Measurements from ENCODE around the gene SPON2. TPM values are rescaled to one million over a fixed set of nuclear protein-coding genes. Genes with fewer than 3 reads are reported as not detected.
A peak's percentile ranks its signal among the peaks of the same experiment; 100 is the strongest.

SPON2 gene
- total and polyA plus RNA-seq, 7 donors, result 4.1 to 18.5 (median 6.8) TPM

- Histone ChIP-seq H3K4me3 (peak overlapping the region; percentile 64), H3K27me3 (ENCODE audit: insufficient read depth in 3 of 3, low read length in 2 of 3) (no peaks in the 10 kb centered on the region), H3K9me3 (no peaks in the 10 kb centered on the region), H3K27ac (peak overlapping the region; percentile 81), H3K36me3 (ENCODE audit: insufficient read depth in 1 of 2, low read depth in 1 of 2) (no peaks in the 10 kb centered on the region), H3K4me1 (peaks cover 26% of the 10 kb centered on the region)
- no peak for TF ChIP-seq CTCF (IDR thresholded peaks at IDR 0.05)
- intact Hi-C loops (cut with DNase I), result no loop called here
- ATAC-seq, result no peak
- peak; percentile 14 to 38 for DNase-seq
- 41 to 47% (median 45%) methylated on average over 18 to 28 of the region's 28 CpGs for WGBS, 3 donors
Measured at GRCh38 chr4:1193206-1194009, 21.0 kb upstream of the SPON2 start.

- intact Hi-C loops (cut with DNase I), result no loop called here
- H3K9me3 ChIP-seq, result no peaks in the 10 kb centered on the region
- H3K27ac ChIP-seq, result peak overlapping the region; percentile 81
- DNase-seq (peak; percentile 23 to 68), ATAC-seq (peak; percentile 43 to 70 (median 62))
- no peaks in the 10 kb centered on the region for H3K27me3 ChIP-seq (ENCODE audit: insufficient read depth in 3 of 3, low read length in 2 of 3)
- peaks cover 26% of the 10 kb centered on the region for H3K4me1 ChIP-seq
- H3K4me3 ChIP-seq, result peak overlapping the region; percentile 22
- H3K36me3 ChIP-seq (ENCODE audit: insufficient read depth in 1 of 2, low read depth in 1 of 2), result no peaks in the 10 kb centered on the region
- TF ChIP-seq CTCF (IDR thresholded peaks at IDR 0.05), result no peak
- WGBS, 3 donors, result 32 to 50% (median 37%) methylated on average over 13 of the region's 13 CpGs
Measured at GRCh38 chr4:1192493-1193205, 20.3 kb upstream of the SPON2 start.

GRCh38 chr4:1192091-1192492 is 19.7 kb upstream of the SPON2 start:
- no peaks in the 10 kb centered on the region for H3K27me3 ChIP-seq (ENCODE audit: insufficient read depth in 3 of 3, low read length in 2 of 3)
- peak; percentile 91 to 95 (median 94) for ATAC-seq
- peak; percentile 87 to 91 for DNase-seq
- WGBS, 3 donors, result 11 to 31% (median 14%) methylated on average over 4 of the region's 4 CpGs
- H3K9me3 ChIP-seq, result no peaks in the 10 kb centered on the region
- peak overlapping the region; percentile 22 for H3K4me3 ChIP-seq
- no peaks in the 10 kb centered on the region for H3K36me3 ChIP-seq (ENCODE audit: insufficient read depth in 1 of 2, low read depth in 1 of 2)
- H3K4me1 ChIP-seq, result peaks cover 26% of the 10 kb centered on the region
- TF ChIP-seq CTCF (IDR thresholded peaks at IDR 0.05), result no peak
- peak overlapping the region; percentile 81 for H3K27ac ChIP-seq
- intact Hi-C loops (cut with DNase I), result no loop called here

- Histone ChIP-seq H3K27me3 (ENCODE audit: insufficient read depth in 3 of 3, low read length in 2 of 3) (no peaks in the 10 kb centered on the region), H3K9me3 (no peaks in the 10 kb centered on the region), H3K27ac (peak overlapping the region; percentile 81), H3K4me3 (no peak overlapping the region), H3K36me3 (ENCODE audit: insufficient read depth in 1 of 2, low read depth in 1 of 2) (no peaks in the 10 kb centered on the region), H3K4me1 (peaks cover 26% of the 10 kb centered on the region)
- ATAC-seq (no peak), DNase-seq (peak in 1 of 2 donors; percentile 12)
- intact Hi-C loops (cut with DNase I), result no loop called here
- no peak for TF ChIP-seq CTCF (IDR thresholded peaks at IDR 0.05)
- 61 to 64% (median 63%) methylated on average over 5 of the region's 5 CpGs for WGBS, 3 donors
Measured at GRCh38 chr4:1191621-1192020, 19.2 kb upstream of the SPON2 start.

Data from psoas muscle (tissue), 8 donors.